Brain microvascular endothelial cell (primary cell): ENCODE data around the gene SMAD7.

Source experiments
- DNase-seq: peaks from one replicate; pipeline ENCODE4 v3.0.0-alpha.2; 2020
- H3K27ac ChIP-seq: fragments of 250-450 bp; sonication (Bioruptor Pico); 2 replicates; pipeline ENCODE4 v1.5.1; 2020; ENCODE audit warnings: mild to moderate bottlenecking, moderate library complexity
- H3K27me3 ChIP-seq: fragments of 250-450 bp; sonication (Bioruptor Pico); replicated peaks from 2 replicates; pipeline ENCODE4 v1.5.1; 2020; ENCODE audit warnings: mild to moderate bottlenecking
- H3K36me3 ChIP-seq: fragments of 250-450 bp; sonication (Bioruptor Pico); replicated peaks from 2 replicates; pipeline ENCODE4 v1.5.1; 2020; ENCODE audit warnings: mild to moderate bottlenecking
- H3K4me3 ChIP-seq: 2 replicates; pipeline ENCODE4 v1.5.1; 2011; ENCODE audit warnings: low read depth, mild to moderate bottlenecking, control low read depth, low read length, moderate library complexity
- in situ Hi-C: cut with HindIII; loops from 2 replicates; pipeline ENCODE4 v1.10.0; 2017; ENCODE audit warnings: low sequenced_read_pairs, low pct_ligation_motif_present
- TF ChIP-seq, protein P1 (sequence below): IDR thresholded peaks from 2 replicates; pipeline ENCODE4 v1.5.1; 2011; ENCODE audit warnings: low read depth, mild to moderate bottlenecking, moderate library complexity, low read length, control low read depth, inconsistent platforms; ENCODE audit errors: missing control alignments

The SMAD7 gene

GRCh38 chr18:48898521-48898920, 52.2 kb downstream of the SMAD7 start:
- no peaks in the 10 kb centered on the region for H3K36me3 ChIP-seq
- DNase-seq: no peak
- no peak overlapping the region for H3K4me3 ChIP-seq
- TF ChIP-seq, protein P1, sequence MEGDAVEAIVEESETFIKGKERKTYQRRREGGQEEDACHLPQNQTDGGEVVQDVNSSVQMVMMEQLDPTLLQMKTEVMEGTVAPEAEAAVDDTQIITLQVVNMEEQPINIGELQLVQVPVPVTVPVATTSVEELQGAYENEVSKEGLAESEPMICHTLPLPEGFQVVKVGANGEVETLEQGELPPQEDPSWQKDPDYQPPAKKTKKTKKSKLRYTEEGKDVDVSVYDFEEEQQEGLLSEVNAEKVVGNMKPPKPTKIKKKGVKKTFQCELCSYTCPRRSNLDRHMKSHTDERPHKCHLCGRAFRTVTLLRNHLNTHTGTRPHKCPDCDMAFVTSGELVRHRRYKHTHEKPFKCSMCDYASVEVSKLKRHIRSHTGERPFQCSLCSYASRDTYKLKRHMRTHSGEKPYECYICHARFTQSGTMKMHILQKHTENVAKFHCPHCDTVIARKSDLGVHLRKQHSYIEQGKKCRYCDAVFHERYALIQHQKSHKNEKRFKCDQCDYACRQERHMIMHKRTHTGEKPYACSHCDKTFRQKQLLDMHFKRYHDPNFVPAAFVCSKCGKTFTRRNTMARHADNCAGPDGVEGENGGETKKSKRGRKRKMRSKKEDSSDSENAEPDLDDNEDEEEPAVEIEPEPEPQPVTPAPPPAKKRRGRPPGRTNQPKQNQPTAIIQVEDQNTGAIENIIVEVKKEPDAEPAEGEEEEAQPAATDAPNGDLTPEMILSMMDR: no peak
- H3K27ac ChIP-seq: no peak overlapping the region
- in situ Hi-C loops: no loop called here
- no peaks in the 10 kb centered on the region for H3K27me3 ChIP-seq

DNA sequence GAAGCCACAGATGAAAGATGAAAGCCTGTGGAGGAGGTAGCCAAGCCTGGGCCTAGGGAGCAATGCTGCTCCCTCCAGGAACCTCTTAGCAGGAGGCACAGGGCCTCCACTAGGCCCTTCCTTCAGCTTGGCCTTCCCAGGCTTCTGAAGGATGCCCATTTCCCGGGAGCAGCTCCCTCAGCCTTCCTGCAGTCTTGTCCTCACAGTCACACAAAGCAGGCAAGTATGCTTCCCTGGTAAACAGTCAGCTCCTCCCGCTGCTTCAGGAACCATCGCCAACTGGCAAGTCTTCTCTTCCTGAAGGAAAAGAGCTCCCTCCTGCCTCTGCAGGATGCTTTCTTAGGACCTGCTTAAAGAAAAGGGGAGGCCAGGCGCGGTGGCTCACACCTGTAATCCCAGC, 53.2 kb downstream of the SMAD7 start:
- Histone ChIP-seq H3K4me3 (no peak overlapping the region), H3K27ac (no peak overlapping the region), H3K36me3 (no peaks in the 10 kb centered on the region), H3K27me3 (no peaks in the 10 kb centered on the region)
- in situ Hi-C loops: no loop called here
- TF ChIP-seq, protein P1: no peak
- DNase-seq: no peak

DNA sequence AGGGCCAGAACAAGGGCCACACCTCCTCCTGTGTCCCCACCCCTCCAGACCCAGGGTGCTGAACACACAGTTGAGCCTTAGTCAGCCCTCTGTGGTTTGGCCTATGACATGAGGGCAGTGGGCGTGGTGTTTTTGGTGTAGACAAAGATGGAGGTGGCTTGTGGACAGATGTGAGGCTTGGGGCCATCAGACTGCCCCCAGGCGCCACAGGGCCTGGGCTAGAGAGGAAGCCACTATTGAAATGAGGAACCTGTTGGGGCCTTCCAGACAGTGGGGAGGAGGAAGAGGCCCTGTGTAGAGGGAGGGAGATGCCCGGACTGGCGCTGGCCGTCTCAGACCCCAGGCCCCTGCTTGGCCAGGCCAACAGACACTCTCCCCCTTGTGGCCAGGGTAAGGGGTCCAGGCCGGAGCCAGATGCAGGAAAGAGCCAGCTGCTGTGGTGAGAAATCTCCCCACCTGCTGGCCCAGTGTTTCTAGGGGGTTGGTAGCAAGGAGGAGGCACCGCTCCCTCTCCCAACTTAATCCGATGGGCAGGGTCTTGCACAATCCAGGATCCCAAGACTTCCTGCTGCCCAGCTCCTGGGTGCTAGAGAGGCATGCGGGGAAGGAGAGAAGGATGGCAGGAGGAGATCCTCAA, 53.8 kb downstream of the SMAD7 start:
- Histone ChIP-seq H3K27me3 (no peaks in the 10 kb centered on the region), H3K4me3 (no peak overlapping the region), H3K27ac (no peak overlapping the region), H3K36me3 (no peaks in the 10 kb centered on the region)
- no peak for DNase-seq
- in situ Hi-C loops: no loop called here
- TF ChIP-seq, protein P1: peak; percentile 51

GRCh38 chr18:48896326-48896874, 54.4 kb downstream of the SMAD7 start:
- DNase-seq: no peak
- Histone ChIP-seq H3K4me3 (no peak overlapping the region), H3K27ac (no peak overlapping the region), H3K27me3 (no peaks in the 10 kb centered on the region), H3K36me3 (no peaks in the 10 kb centered on the region)
- in situ Hi-C loops: no loop called here
- TF ChIP-seq, protein P1: no peak

GRCh38 chr18:48894799-48895346, 55.9 kb downstream of the SMAD7 start:
- DNase-seq: no peak
- in situ Hi-C loops: no loop called here
- no peaks in the 10 kb centered on the region for H3K27me3 ChIP-seq
- H3K36me3 ChIP-seq: no peaks in the 10 kb centered on the region
- no peak overlapping the region for H3K27ac ChIP-seq
- H3K4me3 ChIP-seq: no peak overlapping the region
- TF ChIP-seq, protein P1: no peak
